Loucy (cell line): ENCODE data around the gene TMEM243.

Experiments
- EZH2phosphoT487 ChIP-seq: fragments of 200-600 bp; IDR thresholded peaks from 2 replicates; pipeline ENCODE4 v1.6.1; 2018; ENCODE audit warnings: antibody characterized with exemption, mild to moderate bottlenecking, moderate library complexity, borderline replicate concordance
- TF ChIP-seq, protein P1 (sequence below): fragments of 200-600 bp; sonication (generic); conservative IDR thresholded peaks from 2 replicates; pipeline ENCODE4 v1.5.1; 2014; ENCODE audit warnings: mild to moderate bottlenecking, antibody characterized with exemption, low read length

- TF ChIP-seq, protein P1, sequence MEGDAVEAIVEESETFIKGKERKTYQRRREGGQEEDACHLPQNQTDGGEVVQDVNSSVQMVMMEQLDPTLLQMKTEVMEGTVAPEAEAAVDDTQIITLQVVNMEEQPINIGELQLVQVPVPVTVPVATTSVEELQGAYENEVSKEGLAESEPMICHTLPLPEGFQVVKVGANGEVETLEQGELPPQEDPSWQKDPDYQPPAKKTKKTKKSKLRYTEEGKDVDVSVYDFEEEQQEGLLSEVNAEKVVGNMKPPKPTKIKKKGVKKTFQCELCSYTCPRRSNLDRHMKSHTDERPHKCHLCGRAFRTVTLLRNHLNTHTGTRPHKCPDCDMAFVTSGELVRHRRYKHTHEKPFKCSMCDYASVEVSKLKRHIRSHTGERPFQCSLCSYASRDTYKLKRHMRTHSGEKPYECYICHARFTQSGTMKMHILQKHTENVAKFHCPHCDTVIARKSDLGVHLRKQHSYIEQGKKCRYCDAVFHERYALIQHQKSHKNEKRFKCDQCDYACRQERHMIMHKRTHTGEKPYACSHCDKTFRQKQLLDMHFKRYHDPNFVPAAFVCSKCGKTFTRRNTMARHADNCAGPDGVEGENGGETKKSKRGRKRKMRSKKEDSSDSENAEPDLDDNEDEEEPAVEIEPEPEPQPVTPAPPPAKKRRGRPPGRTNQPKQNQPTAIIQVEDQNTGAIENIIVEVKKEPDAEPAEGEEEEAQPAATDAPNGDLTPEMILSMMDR = no peak
- no peak for TF ChIP-seq EZH2phosphoT487
Measured at GRCh38 chr7:87156709-87157108, 62.8 kb downstream of the TMEM243 start.
